Sigmoid colon (tissue), 7 donors: ENCODE results near the gene ZBTB7C. TPM values are rescaled to one million over a fixed set of nuclear protein-coding genes. Genes with fewer than 3 reads are reported as not detected.

Source experiments
- DNase-seq: peaks from one replicate; pipeline ENCODE4 v3.0.0-alpha.2; 2019
- H3K27ac ChIP-seq, 4 donors: fragments of 200-600 bp; sonication (generic); one replicate each; pipeline ENCODE4 v1.5.1; 2016 to 2019; ENCODE audit warnings: mild to moderate bottlenecking in 1 of 4
- H3K27me3 ChIP-seq, 3 donors: fragments of 200-600 bp; sonication (generic); one replicate each; pipeline ENCODE4 v1.5.1; 2019; ENCODE audit warnings: mild to moderate bottlenecking in 1 of 3
- H3K36me3 ChIP-seq, 4 donors: fragments of 200-600 bp; sonication (generic); one replicate each; pipeline ENCODE4 v1.5.1; 2016 to 2019
- H3K4me1 ChIP-seq, 4 donors: fragments of 200-600 bp; sonication (generic); one replicate each; pipeline ENCODE4 v1.5.1; 2017 to 2019
- H3K4me3 ChIP-seq, 4 donors: fragments of 200-600 bp; sonication (generic); one replicate each; pipeline ENCODE4 v1.5.1; 2017 to 2019; ENCODE audit warnings: mild to moderate bottlenecking in 2 of 4, moderate library complexity in 1 of 4
- H3K9me3 ChIP-seq, 4 donors: fragments of 200-600 bp in 3 of 4; sonication (generic) in 3 of 4; one replicate each; pipeline versions ENCODE4 v1.5.1 to v1.6.1; 2013 to 2019
- CTCF ChIP-seq, 4 experiments: fragments of 450-650 bp in 3 of 4; fragments of 200-600 bp in 1 of 4; IDR thresholded peaks; one replicate each; pipeline ENCODE4 v1.5.1; 2016 to 2019; ENCODE audit warnings: antibody characterized with exemption in 4 of 4, mild to moderate bottlenecking in 3 of 4, moderate library complexity in 2 of 4
- EP300 ChIP-seq, 4 donors: sonication (generic); formaldehyde crosslinking; IDR thresholded peaks; one replicate each; pipeline ENCODE4 v1.6.1; 2017; ENCODE audit warnings: antibody characterized with exemption in 4 of 4
- POLR2A ChIP-seq, 2 donors: fragments of 450-650 bp; IDR thresholded peaks; one replicate each; pipeline ENCODE4 v1.6.1; 2016; ENCODE audit warnings: antibody characterized with exemption in 2 of 2, mild to moderate bottlenecking in 2 of 2, moderate library complexity in 2 of 2
- POLR2AphosphoS5 ChIP-seq, 4 donors: sonication (generic); formaldehyde crosslinking; IDR thresholded peaks; one replicate each; pipeline ENCODE4 v1.6.1; 2017; ENCODE audit warnings: antibody characterized with exemption in 4 of 4
- WGBS, 2 donors: extraction: QIAGEN DNeasy Blood & Tissue Kit; methylation state at CpG; one replicate each; pipeline ENCODE4 v1.1.7; 2013; 5-methylcytosine and 5-hydroxymethylcytosine counted together
- intact Hi-C: fragments of 100-400 bp; cut with DNase I; formaldehyde crosslinking; loops from one replicate; pipeline ENCODE4 v1.15.1; 2023
- polyA plus RNA-seq, 3 donors: library from polyadenylated mRNA; stranded (reverse); fragments of 200-250 nt; gene quantifications; one replicate each; pipeline ENCODE4 v1.2.3, GENCODE V29; 2013
- total RNA-seq, 4 donors: library from RNA; depleted of rRNA; stranded (reverse); fragments of >200 nt; gene quantifications; one replicate each; pipeline ENCODE4 v1.1.0, GENCODE V29; 2016
- donor health status: healthy with polysubstance abuse.
- donor health status: Bipolar disorder and iron deficiency.
- donor health status: healthy.

ZBTB7C gene
- total and polyA plus RNA-seq, 7 donors = 0.41 to 18.6 (median 1.7) TPM

GRCh38 chr18:48433541-48433940 is 24.4 kb upstream of the ZBTB7C start:
- intact Hi-C loops = no loop called here
- H3K27me3 ChIP-seq = peaks cover 0 to 3% (median 0%) of the 10 kb centered on the region in 3 donors
- DNase-seq = no peak
- WGBS, 2 donors = 91 to 93% methylated on average over 2 of the region's 2 CpGs
- H3K9me3 ChIP-seq = peaks cover 0 to 2% (median 0%) of the 10 kb centered on the region in 4 donors
- H3K4me1 ChIP-seq = no peaks in the 10 kb centered on the region
- H3K36me3 ChIP-seq = no peaks in the 10 kb centered on the region
- H3K4me3 ChIP-seq = no peak overlapping the region
- TF ChIP-seq POLR2AphosphoS5 (IDR thresholded peaks at IDR 0.05) (no peak), CTCF (IDR thresholded peaks at IDR 0.05) (no peak), POLR2A (IDR thresholded peaks at IDR 0.05) (no peak), EP300 (IDR thresholded peaks at IDR 0.05) (no peak)
- H3K27ac ChIP-seq = no peak overlapping the region

- Histone ChIP-seq H3K36me3 (no peaks in the 10 kb centered on the region), H3K4me3 (no peak overlapping the region), H3K9me3 (peaks cover 0 to 2% (median 0%) of the 10 kb centered on the region in 4 donors), H3K27ac (no peak overlapping the region), H3K27me3 (peaks cover 0 to 11% (median 0%) of the 10 kb centered on the region in 3 donors), H3K4me1 (no peaks in the 10 kb centered on the region)
- intact Hi-C loops = no loop called here
- DNase-seq = no peak
- TF ChIP-seq CTCF (IDR thresholded peaks at IDR 0.05) = no peak
- TF ChIP-seq EP300 (IDR thresholded peaks at IDR 0.05) = no peak
- TF ChIP-seq POLR2AphosphoS5 (IDR thresholded peaks at IDR 0.05) = no peak
- TF ChIP-seq POLR2A (IDR thresholded peaks at IDR 0.05) = no peak
- 76 to 84% methylated on average over 4 of the region's 4 CpGs for WGBS, 2 donors
Measured at GRCh38 chr18:48430150-48430549, 21.0 kb upstream of the ZBTB7C start.

GRCh38 chr18:48428475-48429177 is 19.4 kb upstream of the ZBTB7C start:
- DNase-seq = no peak
- intact Hi-C loops = no loop called here
- H3K27ac ChIP-seq = no peak overlapping the region
- H3K4me1 ChIP-seq = no peaks in the 10 kb centered on the region
- H3K27me3 ChIP-seq = peaks cover 0 to 12% (median 0%) of the 10 kb centered on the region in 3 donors
- WGBS, 2 donors = 54 to 67% methylated on average over 9 of the region's 9 CpGs
- H3K36me3 ChIP-seq = no peaks in the 10 kb centered on the region
- TF ChIP-seq POLR2AphosphoS5 (IDR thresholded peaks at IDR 0.05) = no peak
- TF ChIP-seq POLR2A (IDR thresholded peaks at IDR 0.05) = no peak
- TF ChIP-seq EP300 (IDR thresholded peaks at IDR 0.05) = no peak
- TF ChIP-seq CTCF (IDR thresholded peaks at IDR 0.05) = no peak
- no peak overlapping the region for H3K4me3 ChIP-seq
- H3K9me3 ChIP-seq = no peaks in the 10 kb centered on the region

- intact Hi-C loops = no loop called here
- Histone ChIP-seq H3K27me3 (peaks cover 0 to 31% (median 0%) of the 10 kb centered on the region in 3 donors), H3K4me1 (no peaks in the 10 kb centered on the region), H3K36me3 (no peaks in the 10 kb centered on the region), H3K4me3 (no peak overlapping the region), H3K9me3 (no peaks in the 10 kb centered on the region), H3K27ac (no peak overlapping the region)
- TF ChIP-seq CTCF (IDR thresholded peaks at IDR 0.05) (no peak), POLR2A (IDR thresholded peaks at IDR 0.05) (no peak), EP300 (IDR thresholded peaks at IDR 0.05) (no peak), POLR2AphosphoS5 (IDR thresholded peaks at IDR 0.05) (no peak)
- WGBS, 2 donors = 7 to 15% methylated on average over 12 of the region's 12 CpGs
- no peak for DNase-seq
Measured at GRCh38 chr18:48422947-48423378, 13.8 kb upstream of the ZBTB7C start.
